NB4 (cell line): ENCODE measurements around the gene NUMA1.

Experiments used
- DNase-seq: peaks from one replicate; pipeline ENCODE4 v3.0.0; 2010; ENCODE audit warnings: low read depth
- H3K4me3 ChIP-seq: one replicate; pipeline ENCODE4 v1.5.1; 2011; ENCODE audit warnings: mild to moderate bottlenecking, low read depth, low read length, moderate library complexity
- MAX ChIP-seq: IDR thresholded peaks from 2 replicates; pipeline ENCODE4 v1.6.1; 2011; ENCODE audit warnings: low read depth, low read length
- MYC ChIP-seq: IDR thresholded peaks from 2 replicates; pipeline ENCODE4 v1.6.1; 2011; ENCODE audit warnings: low read depth, low read length
- POLR2A ChIP-seq: IDR thresholded peaks from 2 replicates; pipeline ENCODE4 v1.6.1; 2011; ENCODE audit warnings: mild to moderate bottlenecking; ENCODE audit not compliant: insufficient read length; ENCODE audit errors: extremely low read depth
- TF ChIP-seq, protein P1 (sequence below): IDR thresholded peaks from one replicate; pipeline ENCODE4 v1.5.1; 2012; ENCODE audit warnings: low read depth, low read length

The NUMA1 gene

GRCh38 chr11:72006309-72007088 is 73.8 kb downstream of the NUMA1 start:
- TF ChIP-seq MAX (no peak), POLR2A (no peak), MYC (no peak)
- TF ChIP-seq, protein P1, sequence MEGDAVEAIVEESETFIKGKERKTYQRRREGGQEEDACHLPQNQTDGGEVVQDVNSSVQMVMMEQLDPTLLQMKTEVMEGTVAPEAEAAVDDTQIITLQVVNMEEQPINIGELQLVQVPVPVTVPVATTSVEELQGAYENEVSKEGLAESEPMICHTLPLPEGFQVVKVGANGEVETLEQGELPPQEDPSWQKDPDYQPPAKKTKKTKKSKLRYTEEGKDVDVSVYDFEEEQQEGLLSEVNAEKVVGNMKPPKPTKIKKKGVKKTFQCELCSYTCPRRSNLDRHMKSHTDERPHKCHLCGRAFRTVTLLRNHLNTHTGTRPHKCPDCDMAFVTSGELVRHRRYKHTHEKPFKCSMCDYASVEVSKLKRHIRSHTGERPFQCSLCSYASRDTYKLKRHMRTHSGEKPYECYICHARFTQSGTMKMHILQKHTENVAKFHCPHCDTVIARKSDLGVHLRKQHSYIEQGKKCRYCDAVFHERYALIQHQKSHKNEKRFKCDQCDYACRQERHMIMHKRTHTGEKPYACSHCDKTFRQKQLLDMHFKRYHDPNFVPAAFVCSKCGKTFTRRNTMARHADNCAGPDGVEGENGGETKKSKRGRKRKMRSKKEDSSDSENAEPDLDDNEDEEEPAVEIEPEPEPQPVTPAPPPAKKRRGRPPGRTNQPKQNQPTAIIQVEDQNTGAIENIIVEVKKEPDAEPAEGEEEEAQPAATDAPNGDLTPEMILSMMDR: no peak
- no peak for DNase-seq
- no peak overlapping the region for H3K4me3 ChIP-seq

DNA sequence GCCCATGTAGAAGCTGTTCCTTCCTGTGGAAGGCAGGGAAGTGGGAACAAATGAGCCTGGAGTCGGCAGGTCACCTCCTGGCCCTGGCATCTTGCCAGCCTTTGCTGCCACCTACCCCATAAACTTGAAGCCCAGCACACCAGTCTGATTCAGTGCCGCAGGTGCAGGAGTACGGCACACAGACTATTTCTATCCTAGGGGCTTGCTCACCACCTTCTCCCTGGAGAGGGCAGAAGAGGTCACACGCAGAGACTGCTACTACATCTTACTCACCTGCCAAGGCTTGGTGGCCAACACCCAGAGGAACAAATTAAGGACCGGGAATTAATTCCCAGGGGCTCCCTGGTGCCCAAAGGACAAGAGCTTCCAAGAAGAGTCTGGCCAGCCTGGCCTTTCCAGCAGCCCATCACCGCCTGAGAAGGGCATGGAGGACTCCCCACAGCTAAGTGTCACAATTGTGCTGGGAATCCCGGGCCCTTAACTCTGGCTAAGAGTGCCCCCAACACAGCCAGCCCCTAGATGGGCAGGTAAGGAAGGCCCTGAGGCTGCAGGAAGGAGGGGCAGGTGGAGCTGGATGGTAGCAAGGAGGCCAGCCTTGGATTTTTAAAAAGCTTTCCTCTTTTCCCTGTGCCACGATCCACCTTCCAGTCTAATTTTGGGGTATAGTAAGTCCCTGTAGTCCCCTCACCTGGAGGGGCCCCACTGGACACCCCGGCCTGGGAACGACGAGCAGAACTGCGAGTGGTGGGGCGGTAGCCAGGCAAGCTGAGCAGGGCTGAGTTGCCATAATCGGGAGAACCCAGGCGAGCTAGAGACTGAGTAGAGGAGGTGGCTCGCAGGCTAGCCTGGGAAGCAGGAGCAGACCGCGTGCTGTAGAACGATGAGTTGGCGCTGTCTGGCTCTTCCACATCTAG is 74.7 kb downstream of the NUMA1 start:
- H3K4me3 ChIP-seq: no peak overlapping the region
- DNase-seq: no peak
- TF ChIP-seq, protein P1: no peak
- TF ChIP-seq MYC (no peak), POLR2A (no peak), MAX (no peak)

DNA sequence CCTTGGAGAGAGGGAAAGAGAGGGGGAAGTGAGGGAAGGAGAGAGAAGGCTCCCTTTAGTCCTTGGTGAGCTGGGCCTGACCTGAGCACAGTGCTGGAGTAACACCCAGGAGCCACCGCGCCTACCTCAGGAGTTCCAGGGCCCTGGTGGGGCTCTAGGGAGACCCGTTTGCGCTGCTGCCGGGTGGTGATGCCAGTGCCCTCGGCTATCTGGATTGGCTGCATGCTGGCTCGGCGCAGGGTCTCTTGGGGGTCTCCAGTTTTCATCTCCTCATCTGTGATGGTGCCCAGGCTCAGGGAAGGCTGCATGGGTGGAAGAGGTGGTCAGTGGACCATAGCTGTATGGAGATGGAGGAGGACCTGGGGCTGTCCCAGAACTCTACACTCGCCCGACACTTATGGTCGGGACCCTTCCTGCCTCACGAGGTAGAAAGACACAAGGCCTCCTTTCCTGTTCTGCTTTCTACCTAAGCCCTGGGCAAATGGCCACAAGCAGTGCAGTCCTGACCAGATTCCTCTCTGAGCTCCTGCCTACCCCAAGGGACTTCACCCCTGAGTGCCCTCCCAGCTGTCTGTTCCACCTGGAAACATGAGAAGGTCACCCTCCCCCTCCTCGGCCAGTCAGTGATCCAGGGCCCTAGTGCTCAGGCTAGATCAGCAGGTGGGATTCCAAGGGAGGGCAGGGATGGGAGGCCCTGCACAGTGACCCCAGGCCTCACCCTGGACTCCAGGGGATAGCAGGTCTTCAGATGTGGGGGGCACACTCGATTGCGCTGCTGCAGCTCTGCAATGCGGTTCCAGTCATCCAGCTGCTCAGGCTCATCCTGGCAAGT is 75.6 kb downstream of the NUMA1 start:
- H3K4me3 ChIP-seq: no peak overlapping the region
- TF ChIP-seq POLR2A (no peak), MYC (no peak), MAX (no peak)
- TF ChIP-seq, protein P1: no peak
- no peak for DNase-seq

GRCh38 chr11:72003776-72004171 is 76.6 kb downstream of the NUMA1 start:
- TF ChIP-seq POLR2A (no peak), MYC (no peak), MAX (no peak)
- TF ChIP-seq, protein P1: no peak
- no peak for DNase-seq
- no peak overlapping the region for H3K4me3 ChIP-seq
